Left lung (tissue), 10 donors: ENCODE results near the gene CD6. TPM values are rescaled to one million over a fixed set of nuclear protein-coding genes. Genes with fewer than 3 reads are reported as not detected.
A peak's percentile ranks its signal among the peaks of the same experiment; 100 is the strongest.

ENCODE experiments used
- ATAC-seq: fragments of 200-7000 bp; cut with Tn5 transposase; one replicate; pipeline ENCODE4 v1.9.1; 2020; ENCODE audit warnings: moderate library complexity
- DNase-seq, 4 donors: peaks; one replicate each; pipeline ENCODE4 v3.0.0-alpha.2; 2013 to 2020
- H3K27ac ChIP-seq, 2 donors: fragments of 200-600 bp; sonication (generic) in 1 of 2; one replicate each; pipeline versions ENCODE4 v1.5.0 to v1.8.0; 2020 to 2021
- H3K27me3 ChIP-seq, 2 donors: fragments of 200-600 bp; sonication (generic) in 1 of 2; one replicate each; pipeline versions ENCODE4 v1.5.0 to v1.8.0; 2020 to 2021
- H3K36me3 ChIP-seq, 2 donors: fragments of 200-600 bp; sonication (generic) in 1 of 2; one replicate each; pipeline versions ENCODE4 v1.5.0 to v1.8.0; 2020 to 2021
- H3K4me1 ChIP-seq, 2 donors: fragments of 200-600 bp; one replicate each; pipeline ENCODE4 v1.8.0; 2021
- H3K4me3 ChIP-seq, 2 donors: fragments of 200-600 bp; sonication (generic) in 1 of 2; one replicate each; pipeline versions ENCODE4 v1.5.0 to v1.8.0; 2020 to 2021; ENCODE audit warnings: mild to moderate bottlenecking in 1 of 2
- H3K9me3 ChIP-seq, 2 donors: fragments of 200-600 bp; sonication (generic) in 1 of 2; one replicate each; pipeline versions ENCODE4 v1.5.0 to v1.8.0; 2020 to 2021
- intact Hi-C, 2 donors: fragments of 100-400 bp; cut with DNase I; formaldehyde crosslinking; loops; one replicate each; pipeline versions ENCODE4 v1.11.2 to v1.14.2; 2022
- polyA plus RNA-seq, 6 donors: library from polyadenylated mRNA; unstranded; fragments of 120-200 nt; gene quantifications; one replicate each; pipeline ENCODE4 v1.2.1, GENCODE V29; 2013; ENCODE audit not compliant: insufficient read length in 6 of 6
- total RNA-seq, 2 donors: library from RNA; stranded (reverse); fragmentation: NEBNext Ultra II Directional; extraction: Animal tissue kit (Norgen Biotek cat#: 25700); gene quantifications; one replicate each; pipeline ENCODE4 v1.2.1, GENCODE V29; 2021
- TF ChIP-seq, protein P1 (sequence below), 2 donors: fragments of 200-600 bp; sonication (generic) in 1 of 2; IDR thresholded peaks; one replicate each; pipeline versions ENCODE4 v1.5.0 to v1.8.0; 2021; ENCODE audit warnings: antibody characterized with exemption in 2 of 2
- donor health status: DM: no; HTN: yes; CAD: no.
- donor health status: DM: no; HTN: no; CAD: no.

CD6 gene
- total and polyA plus RNA-seq, 8 donors = 0.66 to 6.3 (median 1.7) TPM

DNA sequence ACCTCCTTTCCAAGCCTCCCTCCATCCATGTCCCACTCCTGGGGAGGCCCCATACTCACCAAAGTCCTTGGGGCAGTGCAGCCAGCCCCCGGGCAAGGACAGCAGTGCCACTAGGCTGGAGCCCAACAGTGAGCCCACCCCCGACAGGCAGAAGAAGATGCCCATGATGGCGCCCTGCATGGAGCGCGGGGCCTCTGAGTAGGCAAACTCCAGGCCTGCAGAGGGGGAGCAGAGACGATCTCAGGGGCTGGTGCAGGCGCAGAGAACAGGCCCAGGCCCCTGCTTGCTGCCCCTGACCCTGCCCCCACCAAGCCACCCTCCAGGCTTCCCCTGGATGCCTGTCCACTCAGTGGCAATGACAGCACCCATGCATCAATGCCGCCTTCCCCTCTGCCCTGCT, 33.7 kb upstream of the CD6 start:
- Histone ChIP-seq H3K36me3 (peaks cover 0 to 71% of the 10 kb centered on the region in 2 donors), H3K27me3 (no peaks in the 10 kb centered on the region), H3K27ac (peak overlapping the region in 1 of 2 donors; percentile 53), H3K4me3 (no peak overlapping the region), H3K4me1 (peaks cover 0 to 6% of the 10 kb centered on the region in 2 donors), H3K9me3 (no peaks in the 10 kb centered on the region)
- ATAC-seq (no peak), DNase-seq (no peak)
- intact Hi-C loops = no loop called here
- TF ChIP-seq, protein P1, sequence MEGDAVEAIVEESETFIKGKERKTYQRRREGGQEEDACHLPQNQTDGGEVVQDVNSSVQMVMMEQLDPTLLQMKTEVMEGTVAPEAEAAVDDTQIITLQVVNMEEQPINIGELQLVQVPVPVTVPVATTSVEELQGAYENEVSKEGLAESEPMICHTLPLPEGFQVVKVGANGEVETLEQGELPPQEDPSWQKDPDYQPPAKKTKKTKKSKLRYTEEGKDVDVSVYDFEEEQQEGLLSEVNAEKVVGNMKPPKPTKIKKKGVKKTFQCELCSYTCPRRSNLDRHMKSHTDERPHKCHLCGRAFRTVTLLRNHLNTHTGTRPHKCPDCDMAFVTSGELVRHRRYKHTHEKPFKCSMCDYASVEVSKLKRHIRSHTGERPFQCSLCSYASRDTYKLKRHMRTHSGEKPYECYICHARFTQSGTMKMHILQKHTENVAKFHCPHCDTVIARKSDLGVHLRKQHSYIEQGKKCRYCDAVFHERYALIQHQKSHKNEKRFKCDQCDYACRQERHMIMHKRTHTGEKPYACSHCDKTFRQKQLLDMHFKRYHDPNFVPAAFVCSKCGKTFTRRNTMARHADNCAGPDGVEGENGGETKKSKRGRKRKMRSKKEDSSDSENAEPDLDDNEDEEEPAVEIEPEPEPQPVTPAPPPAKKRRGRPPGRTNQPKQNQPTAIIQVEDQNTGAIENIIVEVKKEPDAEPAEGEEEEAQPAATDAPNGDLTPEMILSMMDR (IDR thresholded peaks at IDR 0.05) = no peak

DNA sequence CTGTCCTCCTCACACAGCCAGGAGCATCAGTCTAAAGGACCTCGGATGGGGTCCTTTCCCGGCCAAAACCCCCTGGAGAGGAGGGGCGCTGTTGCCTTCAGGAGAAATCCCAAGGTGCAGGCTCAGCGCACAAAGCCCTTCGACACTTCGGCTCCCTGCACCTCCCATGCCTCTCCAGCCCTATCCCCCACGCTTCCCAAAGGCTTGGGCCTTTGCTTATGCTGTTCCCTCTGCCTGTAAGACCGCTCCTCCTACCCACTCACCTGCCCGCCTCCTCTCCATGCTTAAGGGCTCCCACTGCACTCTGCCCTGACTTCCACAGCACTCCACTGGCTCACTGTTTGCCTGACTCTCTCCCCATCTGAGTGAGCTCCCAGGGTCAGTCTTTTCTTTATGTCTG, 33.0 kb upstream of the CD6 start:
- peaks cover 4 to 12% of the 10 kb centered on the region in 2 donors for H3K4me1 ChIP-seq
- no peak overlapping the region for H3K4me3 ChIP-seq
- TF ChIP-seq, protein P1 (IDR thresholded peaks at IDR 0.05) = no peak
- no peaks in the 10 kb centered on the region for H3K27me3 ChIP-seq
- H3K27ac ChIP-seq = no peak overlapping the region
- intact Hi-C loops = no loop called here
- ATAC-seq (no peak), DNase-seq (no peak)
- peaks cover 0 to 78% of the 10 kb centered on the region in 2 donors for H3K36me3 ChIP-seq
- H3K9me3 ChIP-seq = no peaks in the 10 kb centered on the region

DNA sequence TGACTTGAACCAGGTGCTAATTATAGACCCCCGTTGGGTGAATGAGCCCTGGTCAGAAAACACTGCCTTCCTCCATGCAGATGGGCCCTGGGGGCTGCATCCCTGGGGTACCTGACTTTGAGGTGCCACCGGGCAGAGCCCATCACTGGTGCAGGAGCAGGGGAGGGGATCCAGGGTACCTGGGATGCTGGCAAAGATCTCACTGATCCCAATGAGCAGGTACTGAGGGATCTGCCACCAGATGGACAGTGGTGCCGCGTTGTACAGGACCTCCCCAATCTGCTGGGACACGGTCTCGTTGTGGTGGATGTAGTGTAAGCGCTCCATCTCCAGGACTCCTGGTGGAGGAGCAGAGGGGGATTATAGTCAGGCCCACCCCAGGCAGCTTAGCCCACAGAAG, 32.2 kb upstream of the CD6 start:
- DNase-seq (peak in 1 of 4 donors; percentile 22), ATAC-seq (no peak)
- Histone ChIP-seq H3K27ac (no peak overlapping the region), H3K4me1 (peaks cover 4 to 15% of the 10 kb centered on the region in 2 donors), H3K9me3 (no peaks in the 10 kb centered on the region), H3K36me3 (peaks cover 0 to 86% of the 10 kb centered on the region in 2 donors), H3K27me3 (no peaks in the 10 kb centered on the region), H3K4me3 (no peak overlapping the region)
- intact Hi-C loops = no loop called here
- TF ChIP-seq, protein P1 (IDR thresholded peaks at IDR 0.05) = no peak

DNA sequence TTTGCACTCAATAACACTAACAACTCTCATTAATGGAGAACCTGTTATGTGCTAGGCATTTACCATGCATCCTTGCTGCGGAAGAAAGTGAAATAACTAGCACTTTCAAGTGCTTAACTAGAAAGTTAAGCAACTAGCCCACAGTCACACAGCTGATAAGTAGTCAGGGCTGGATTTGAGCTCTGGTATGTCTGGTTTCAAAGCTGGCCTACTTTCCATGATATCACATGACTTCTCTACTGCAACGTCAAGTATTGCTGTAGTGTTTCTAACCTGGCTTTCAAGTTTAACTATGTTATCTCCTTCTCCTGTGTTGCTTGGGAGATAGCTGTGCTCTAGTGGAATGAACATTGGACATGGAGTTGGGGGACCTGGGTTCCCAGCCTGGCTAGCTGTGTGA, 31.6 kb upstream of the CD6 start:
- intact Hi-C loops = no loop called here
- ATAC-seq (peak; percentile 64), DNase-seq (peak in 2 of 4 donors; percentile 27 to 54)
- peaks cover 0 to 91% of the 10 kb centered on the region in 2 donors for H3K36me3 ChIP-seq
- H3K4me1 ChIP-seq = peaks cover 4 to 15% of the 10 kb centered on the region in 2 donors
- TF ChIP-seq, protein P1 (IDR thresholded peaks at IDR 0.05) = no peak
- H3K9me3 ChIP-seq = no peaks in the 10 kb centered on the region
- no peaks in the 10 kb centered on the region for H3K27me3 ChIP-seq
- H3K27ac ChIP-seq = peak overlapping the region in 1 of 2 donors; percentile 45
- H3K4me3 ChIP-seq = no peak overlapping the region

DNA sequence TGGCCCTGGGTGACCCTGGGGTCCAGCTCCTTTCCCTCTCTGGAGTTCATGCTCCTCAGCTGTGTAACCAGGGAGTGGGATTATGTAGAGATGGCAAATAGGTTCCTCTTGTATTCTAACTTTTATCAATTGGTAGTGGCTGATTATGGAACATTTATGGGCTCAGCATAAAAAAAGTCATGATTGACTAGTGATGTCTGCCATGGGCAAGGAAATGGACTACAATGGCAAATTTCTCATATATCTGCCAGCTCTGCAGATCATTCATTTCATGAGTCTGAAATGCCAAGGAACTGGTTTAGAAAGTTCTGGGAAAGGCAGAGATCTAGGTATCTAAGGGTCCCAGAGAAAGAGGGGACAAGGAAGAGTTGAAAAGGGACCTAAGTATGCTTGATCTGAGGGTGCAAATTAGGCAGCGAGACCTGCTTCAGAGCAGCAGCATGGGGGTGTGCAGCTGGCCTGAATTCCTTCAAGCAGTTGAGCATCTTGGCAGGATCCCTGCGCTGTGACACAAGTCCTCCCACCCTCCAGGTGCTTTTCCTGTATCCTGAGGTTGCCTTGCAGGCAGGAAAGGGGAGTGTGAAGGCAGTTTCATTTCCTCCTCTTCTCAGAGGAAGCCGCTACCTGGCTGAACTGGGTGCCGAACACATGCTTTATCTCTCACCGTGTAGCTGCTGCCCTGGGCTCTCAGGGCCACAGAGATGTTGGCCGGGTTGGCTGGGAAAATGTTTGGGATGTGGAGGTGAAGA, 29.9 kb upstream of the CD6 start:
- intact Hi-C loops = no loop called here
- Histone ChIP-seq H3K36me3 (peaks cover 0 to 99% of the 10 kb centered on the region in 2 donors), H3K9me3 (no peaks in the 10 kb centered on the region), H3K4me1 (peaks cover 4 to 12% of the 10 kb centered on the region in 2 donors), H3K27me3 (no peaks in the 10 kb centered on the region), H3K27ac (no peak overlapping the region), H3K4me3 (no peak overlapping the region)
- ATAC-seq (no peak), DNase-seq (peak in 1 of 4 donors; percentile 15)
- TF ChIP-seq, protein P1 (IDR thresholded peaks at IDR 0.05) = no peak
